ENCODE data around the gene ITGBL1.

Gene ITGBL1

GRCh38 chr13:101703081-101703480 is 250.6 kb downstream of the ITGBL1 start:
- no peak for DNase-seq (ENCODE audit: low spot score)

DNA sequence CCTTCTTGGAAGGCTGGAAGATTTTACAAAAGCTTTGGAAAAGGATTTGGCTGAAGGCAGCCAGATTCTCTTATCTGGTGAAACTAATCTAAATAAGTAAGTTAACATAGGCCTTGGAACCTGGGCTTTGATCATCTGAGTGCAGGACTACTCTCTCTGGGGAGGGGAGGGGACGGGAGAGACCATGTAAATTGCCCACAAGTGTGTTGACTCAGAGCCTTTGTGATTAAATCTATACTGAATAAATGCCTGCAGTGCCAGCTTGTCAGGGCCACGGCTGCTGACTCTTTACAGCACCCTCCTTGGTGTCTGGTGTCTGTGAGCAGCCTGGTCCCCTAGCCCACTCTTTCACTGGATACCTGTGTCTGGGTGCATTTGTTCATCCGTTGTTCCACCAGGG is 251.4 kb downstream of the ITGBL1 start:
- DNase-seq (ENCODE audit: low spot score): no peak

DNA sequence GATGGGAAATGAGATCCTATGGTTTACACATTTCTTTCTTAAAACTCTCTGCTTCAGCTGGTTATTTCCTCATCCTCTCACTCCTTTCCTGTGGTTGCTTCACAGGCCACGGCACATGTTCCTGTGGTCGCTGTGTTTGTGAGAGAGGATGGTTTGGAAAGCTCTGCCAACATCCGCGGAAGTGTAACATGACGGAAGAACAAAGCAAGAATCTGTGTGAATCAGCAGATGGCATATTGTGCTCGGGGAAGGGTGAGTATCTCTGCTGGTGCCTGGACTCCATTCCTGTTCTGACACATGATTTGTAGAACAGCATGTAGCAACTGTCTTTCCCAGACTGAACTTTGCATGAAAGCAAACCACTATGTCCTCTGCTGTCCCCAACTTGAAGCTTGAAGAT is 254.2 kb downstream of the ITGBL1 start:
- DNase-seq (ENCODE audit: low spot score): peak; percentile 4

DNA sequence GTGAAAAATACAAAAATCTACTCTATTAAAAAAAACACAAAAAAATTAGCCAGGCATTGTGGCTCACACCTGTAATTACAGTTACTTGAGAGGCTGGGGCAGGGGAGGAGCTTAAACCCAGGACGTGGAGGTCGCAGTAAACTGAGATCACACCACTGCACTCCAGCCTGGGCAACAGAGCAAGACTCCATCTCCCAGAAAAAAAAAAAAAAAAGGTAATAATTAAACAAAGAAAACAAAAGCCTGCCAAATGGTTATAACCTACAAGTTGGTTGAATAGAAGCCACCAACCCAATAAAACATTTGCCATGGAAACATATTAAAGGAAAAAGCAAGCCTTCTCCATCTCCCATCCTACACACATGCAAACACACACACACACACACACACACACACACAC is 255.2 kb downstream of the ITGBL1 start:
- DNase-seq (ENCODE audit: low spot score): no peak

GRCh38 chr13:101708115-101708514 is 255.6 kb downstream of the ITGBL1 start:
- no peak for DNase-seq (ENCODE audit: low spot score)

DNA sequence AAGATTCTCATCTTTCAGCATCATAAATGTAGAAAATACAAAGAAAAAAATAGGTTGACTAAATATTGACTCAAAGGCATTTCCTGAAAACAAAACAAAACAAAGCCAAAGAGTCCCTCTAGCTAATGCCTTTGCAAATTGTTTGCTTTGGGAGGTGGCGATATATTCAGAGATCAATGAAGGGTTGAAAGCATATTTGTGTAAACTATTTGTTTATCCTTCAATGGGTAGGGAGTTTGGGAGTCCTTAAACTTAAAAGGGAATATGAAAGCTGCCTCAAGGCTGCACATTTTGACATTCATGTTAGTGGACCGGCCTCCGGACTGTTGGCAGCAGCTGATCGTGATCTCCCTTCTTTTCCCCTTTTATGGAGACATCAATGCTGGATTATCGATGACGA is 257.5 kb downstream of the ITGBL1 start:
- no peak for DNase-seq (ENCODE audit: low spot score)

DNA sequence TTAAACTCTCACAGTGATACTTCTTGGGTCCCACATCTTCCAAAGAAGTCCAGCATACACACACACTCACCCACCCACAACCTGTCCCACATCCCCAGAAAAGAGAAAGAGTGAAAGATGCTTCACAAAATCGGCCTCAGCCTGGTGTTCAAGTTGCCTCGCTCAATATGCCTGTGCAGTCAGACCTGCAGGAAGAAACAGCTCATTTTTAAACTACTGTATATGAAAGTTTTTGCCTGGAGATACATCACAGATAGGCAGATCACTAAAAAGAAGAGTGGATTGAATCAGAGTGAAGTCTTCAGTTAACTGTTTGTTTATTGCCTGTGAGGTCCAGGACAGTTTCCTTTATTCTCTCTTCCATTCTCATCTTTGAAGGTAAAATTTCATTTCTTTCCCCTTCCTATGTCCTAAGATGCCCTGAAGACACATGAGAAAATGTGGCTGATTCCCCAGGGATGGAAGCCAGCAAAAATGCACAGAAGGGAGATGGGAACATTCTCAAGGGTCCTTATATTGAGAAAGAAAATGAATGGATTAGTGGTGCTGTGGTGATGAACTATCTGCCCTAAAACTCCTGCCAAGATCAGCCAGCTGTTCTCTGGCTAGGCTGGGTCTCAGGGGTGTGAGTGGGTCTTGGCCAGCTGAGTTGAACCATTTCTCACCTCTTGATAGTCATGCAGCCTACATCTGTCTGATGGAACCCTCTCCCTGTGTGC is 259.0 kb downstream of the ITGBL1 start:
- no peak for DNase-seq (ENCODE audit: low spot score)

DNA sequence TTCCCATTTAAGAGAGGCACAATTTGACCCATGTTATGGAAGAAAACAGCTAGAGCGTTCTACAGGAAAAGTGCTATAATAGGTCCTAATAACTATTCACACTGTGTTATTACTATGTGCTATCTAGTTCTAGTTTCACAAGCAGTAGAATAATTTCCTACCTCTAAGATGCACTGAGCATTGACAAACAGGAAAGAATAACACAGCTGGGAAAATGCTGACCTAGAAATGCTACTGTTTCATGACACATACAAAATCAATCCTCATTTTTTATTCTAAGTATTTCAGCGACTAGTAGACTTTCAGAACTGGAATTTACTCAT is 259.5 kb downstream of the ITGBL1 start:
- no peak for DNase-seq (ENCODE audit: low spot score)

DNA sequence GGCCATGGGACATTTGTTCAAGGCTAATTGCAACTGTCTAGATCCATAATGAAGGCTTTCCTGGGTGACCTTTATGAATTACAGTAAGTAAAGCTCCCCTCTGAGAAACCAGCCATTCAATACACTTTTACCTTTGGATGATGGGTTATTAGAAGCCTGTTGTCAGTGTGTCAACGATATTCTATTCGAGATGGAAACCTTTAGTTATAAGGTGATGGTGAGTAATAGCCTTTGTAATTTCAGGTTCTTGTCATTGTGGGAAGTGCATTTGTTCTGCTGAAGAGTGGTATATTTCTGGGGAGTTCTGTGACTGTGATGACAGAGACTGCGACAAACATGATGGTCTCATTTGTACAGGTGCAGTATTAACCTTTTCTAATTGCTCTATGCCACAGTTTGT is 261.7 kb downstream of the ITGBL1 start:
- no peak for DNase-seq (ENCODE audit: low spot score)

- DNase-seq (ENCODE audit: low spot score): no peak
These were observed 264.9 kb downstream of the ITGBL1 start for GRCh38 chr13:101717353-101717752.

DNA sequence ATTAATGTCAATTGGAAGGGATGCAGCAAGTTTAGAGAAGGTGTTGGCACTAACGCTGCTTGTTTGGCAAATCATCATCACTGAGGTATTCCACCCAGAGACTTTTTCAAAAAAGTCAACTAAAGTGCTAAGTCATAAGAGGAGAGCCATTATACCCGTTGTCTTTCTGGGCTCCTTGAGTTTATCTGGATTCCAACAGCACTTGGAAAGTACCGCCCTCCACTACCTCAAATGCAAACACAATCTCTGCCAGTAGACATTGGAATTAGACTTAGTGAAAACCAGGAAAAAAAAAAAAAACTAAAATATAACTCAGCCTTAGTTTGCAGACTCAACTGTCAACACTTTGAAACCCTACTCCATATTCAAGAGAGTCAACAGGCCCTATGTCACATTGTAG is 266.0 kb downstream of the ITGBL1 start:
- DNase-seq (ENCODE audit: low spot score): no peak

- DNase-seq (ENCODE audit: low spot score): no peak
These were observed 274.2 kb downstream of the ITGBL1 start for GRCh38 chr13:101726681-101727080.

- no peak for DNase-seq (ENCODE audit: low spot score)
These were observed 274.6 kb downstream of the ITGBL1 start for GRCh38 chr13:101727118-101727517.

DNA sequence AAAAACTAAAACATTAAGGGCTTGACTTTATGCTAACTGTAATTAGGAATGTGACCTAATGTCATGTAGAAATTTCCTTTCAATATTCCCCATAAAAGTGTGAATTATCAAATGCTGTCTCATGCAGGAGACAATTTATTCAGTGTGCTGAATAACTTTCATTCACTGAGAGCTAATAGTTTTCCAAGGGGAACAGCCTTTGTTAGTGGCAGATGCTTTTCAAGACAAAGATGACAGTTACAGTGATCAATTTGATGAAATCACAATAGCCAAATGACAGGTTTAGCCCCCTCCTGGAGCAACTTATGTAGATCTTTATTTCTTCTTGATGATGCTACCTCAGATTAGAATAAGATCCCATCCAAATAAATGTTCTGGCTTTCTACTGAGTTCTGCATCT is 275.5 kb downstream of the ITGBL1 start:
- no peak for DNase-seq (ENCODE audit: low spot score)

DNA sequence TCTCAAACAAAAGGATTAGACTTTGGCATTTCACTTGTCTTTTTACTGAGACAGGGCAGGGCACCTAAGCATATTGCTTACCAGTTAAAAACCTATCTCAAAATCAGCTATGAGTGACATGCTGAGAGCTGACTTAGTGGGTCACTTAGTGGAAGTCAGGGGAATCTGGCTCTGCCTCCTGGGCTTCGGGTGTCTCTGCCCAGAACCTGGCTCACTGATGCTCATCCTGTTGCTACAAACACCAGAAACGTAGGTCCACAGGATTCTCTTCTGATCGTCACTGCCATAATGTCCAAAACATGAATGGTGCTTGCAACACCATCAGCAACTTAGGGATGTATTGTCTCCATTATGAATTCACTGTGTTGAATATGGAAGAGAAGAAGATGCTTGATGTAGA is 276.1 kb downstream of the ITGBL1 start:
- DNase-seq (ENCODE audit: low spot score): no peak

DNA sequence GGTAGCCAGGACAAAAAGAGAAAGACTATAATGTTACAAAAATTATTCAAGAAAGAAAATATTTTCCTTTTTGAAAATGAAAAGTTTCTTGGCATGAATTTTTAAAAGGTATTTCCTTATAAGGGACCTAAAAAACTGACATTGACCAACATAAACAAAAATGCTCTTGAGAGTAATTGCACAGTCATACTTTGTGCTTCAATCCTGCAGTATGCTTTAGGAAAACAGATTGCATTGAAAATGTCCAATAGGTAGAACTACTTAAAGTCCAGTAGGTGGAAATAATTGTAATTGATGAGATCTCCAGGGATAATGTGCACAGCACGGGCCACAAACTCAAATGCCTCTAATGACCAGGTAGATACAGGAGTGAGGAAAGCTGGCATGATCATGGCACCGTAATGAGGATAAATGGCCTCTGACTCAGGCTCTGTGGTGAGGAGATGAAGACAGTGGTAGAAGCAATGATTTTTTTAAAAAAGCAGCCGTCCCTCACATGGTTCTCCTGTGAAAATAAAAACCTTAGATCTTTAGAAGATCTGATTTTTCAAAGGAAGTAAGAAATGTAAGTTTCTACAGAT is 278.0 kb downstream of the ITGBL1 start:
- no peak for DNase-seq (ENCODE audit: low spot score)

GRCh38 chr13:101736566-101736965 is 284.1 kb downstream of the ITGBL1 start:
- DNase-seq (ENCODE audit: low spot score): no peak

GRCh38 chr13:101738336-101738735 is 285.9 kb downstream of the ITGBL1 start:
- no peak for DNase-seq (ENCODE audit: low spot score)

GRCh38 chr13:101739382-101740178 is 287.1 kb downstream of the ITGBL1 start:
- DNase-seq (ENCODE audit: low spot score): no peak

DNA sequence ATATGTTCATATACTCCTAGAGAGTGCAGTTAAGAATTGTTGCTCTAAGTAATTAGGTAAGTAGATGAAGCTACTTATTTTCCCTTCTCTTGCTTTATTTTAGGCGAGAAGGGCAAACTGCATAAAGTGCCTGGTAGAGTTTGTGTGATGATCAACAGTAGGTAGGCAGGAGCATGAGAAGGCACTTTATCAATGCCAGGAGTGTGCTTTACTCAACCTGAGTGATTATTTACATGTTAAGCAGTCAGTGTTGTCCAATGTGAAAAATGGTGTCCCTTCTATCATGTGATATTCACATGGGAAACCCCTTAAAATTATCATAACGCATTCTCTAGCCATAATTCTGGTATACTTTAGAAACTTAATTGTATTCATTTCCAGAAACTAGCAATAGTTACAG is 294.0 kb downstream of the ITGBL1 start:
- DNase-seq (ENCODE audit: low spot score): no peak

- DNase-seq (ENCODE audit: low spot score): no peak
These were observed 294.6 kb downstream of the ITGBL1 start for GRCh38 chr13:101747039-101747438.

DNA sequence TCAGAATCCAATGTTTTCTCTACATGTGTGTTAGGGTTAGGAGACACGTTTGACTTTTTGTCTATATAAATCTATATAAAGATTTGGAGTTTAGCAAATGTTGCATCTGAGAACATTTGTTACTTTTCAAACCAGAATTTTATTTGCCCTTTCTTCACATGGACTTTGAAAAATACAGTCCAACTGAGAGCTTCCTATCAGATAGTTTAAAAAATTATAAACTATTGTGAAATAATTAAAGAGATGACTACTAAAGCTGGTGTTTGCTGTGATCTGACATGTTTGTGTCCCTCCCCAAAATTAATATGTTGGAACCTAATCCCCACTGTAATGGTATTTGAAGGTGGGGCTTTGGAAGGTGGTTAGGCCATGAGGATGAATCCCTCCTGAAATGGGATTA is 297.1 kb downstream of the ITGBL1 start:
- DNase-seq (ENCODE audit: low spot score): no peak

GRCh38 chr13:101751488-101751887 is 299.0 kb downstream of the ITGBL1 start:
- DNase-seq (ENCODE audit: low spot score): no peak

- no peak for DNase-seq (ENCODE audit: low spot score)
These were observed 300.0 kb downstream of the ITGBL1 start for GRCh38 chr13:101752432-101752831.

Data from CD4-positive, alpha-beta T cell treated with Interleukin-6 at 100 ng/mL for 8 hours (primary cell).